HepG2 (cell line): ENCODE data around the gene RNPEPL1. TPM values are rescaled to one million over a fixed set of nuclear protein-coding genes. Genes with fewer than 3 reads are reported as not detected.
A peak's percentile ranks its signal among the peaks of the same experiment; 100 is the strongest.

Source experiments
- AHR ChIP-seq: IDR thresholded peaks from 2 replicates; pipeline ENCODE4 v1.6.1; 2018; ENCODE audit warnings: missing genetic modification reagents, missing compliant biosample characterization
- ARNT ChIP-seq: fragments of 450-650 bp; IDR thresholded peaks from 2 replicates; pipeline ENCODE4 v1.6.1; 2017
- HNRNPLL ChIP-seq: fragments of 200-400 bp; formaldehyde crosslinking; IDR thresholded peaks from 2 replicates; pipeline ENCODE4 v1.6.1; 2017; ENCODE audit warnings: mild to moderate bottlenecking, low read depth, low read length; ENCODE audit not compliant: poor library complexity, severe bottlenecking
- HOXA9 ChIP-seq: sonication (generic); formaldehyde crosslinking; IDR thresholded peaks from 2 replicates; pipeline ENCODE4 v1.8.1; 2022; ENCODE audit warnings: missing genetic modification reagents, mild to moderate bottlenecking, moderate library complexity, borderline replicate concordance
- MIXL1 ChIP-seq: IDR thresholded peaks from 2 replicates; pipeline ENCODE4 v1.6.1; 2016
- NAIF1 ChIP-seq: sonication (generic); formaldehyde crosslinking; IDR thresholded peaks from 2 replicates; pipeline ENCODE4 v1.5.0; 2020; ENCODE audit warnings: mild to moderate bottlenecking, missing genetic modification reagents, borderline replicate concordance
- POLR2G ChIP-seq: fragments of 200-400 bp; formaldehyde crosslinking; IDR thresholded peaks from 2 replicates; pipeline ENCODE4 v1.6.1; 2018; ENCODE audit warnings: mild to moderate bottlenecking, low read depth, low read length, moderate library complexity
- SAFB2 ChIP-seq: sonication (generic); formaldehyde crosslinking; IDR thresholded peaks from 2 replicates; pipeline ENCODE4 v1.5.1; 2020; ENCODE audit warnings: missing genetic modification reagents, low read depth, mild to moderate bottlenecking, borderline replicate concordance
- ZNF329 ChIP-seq: sonication (generic); formaldehyde crosslinking; IDR thresholded peaks from 2 replicates; pipeline ENCODE4 v1.9.0; 2021; ENCODE audit warnings: low read depth, mild to moderate bottlenecking, missing genetic modification reagents
- ZNF343 ChIP-seq: sonication (generic); formaldehyde crosslinking; IDR thresholded peaks from 2 replicates; pipeline ENCODE4 v1.4.0; 2020; ENCODE audit warnings: mild to moderate bottlenecking, missing genetic modification reagents
- ZNF354B ChIP-seq: sonication (generic); formaldehyde crosslinking; IDR thresholded peaks from 2 replicates; pipeline ENCODE4 v1.8.0; 2022; ENCODE audit warnings: mild to moderate bottlenecking, missing genetic modification reagents
- ZNF550 ChIP-seq: sonication (generic); formaldehyde crosslinking; IDR thresholded peaks from 2 replicates; pipeline ENCODE4 v1.4.0; 2020; ENCODE audit warnings: mild to moderate bottlenecking, missing genetic modification reagents, borderline replicate concordance
- ZNF577 ChIP-seq: sonication (generic); formaldehyde crosslinking; IDR thresholded peaks from 2 replicates; pipeline ENCODE4 v1.4.0; 2020; ENCODE audit warnings: mild to moderate bottlenecking, low read depth, missing genetic modification reagents, borderline replicate concordance
- ZNF83 ChIP-seq: sonication (generic); formaldehyde crosslinking; IDR thresholded peaks from 2 replicates; pipeline ENCODE4 v1.4.0; 2020; ENCODE audit warnings: missing genetic modification reagents, mild to moderate bottlenecking, borderline replicate concordance
- ZNF839 ChIP-seq: sonication (generic); formaldehyde crosslinking; IDR thresholded peaks from 2 replicates; pipeline ENCODE4 v1.4.0; 2020; ENCODE audit warnings: missing genetic modification reagents, mild to moderate bottlenecking, borderline replicate concordance
- polyA plus RNA-seq, 8 experiments: library from polyadenylated mRNA; depleted of rRNA in 3 of 8; stranded (reverse) in 7 of 8; unstranded in 1 of 8; fragments of >200 nt; fragmentation: Illumina TruSeq in 4 of 8; extraction: Trizol in 4 of 8; gene quantifications; 2 replicates each; pipeline versions ENCODE4 v1.2.1 to v1.2.3, GENCODE V29; 2011 to 2016; ENCODE audit warnings: low read depth in 4 of 8, missing spikeins in 1 of 8, mixed read lengths in 1 of 8; ENCODE audit not compliant: insufficient read depth in 1 of 8
- total RNA-seq, 5 experiments: library from RNA; depleted of rRNA; stranded (reverse); fragments of >200 nt; fragmentation: Illumina TruSeq; extraction: Trizol; gene quantifications; 2 replicates each; pipeline ENCODE4 v1.2.3, GENCODE V29; 2016; ENCODE audit warnings: low read depth in 1 of 5
- TF ChIP-seq, protein P1 (sequence below): IDR thresholded peaks from 2 replicates; pipeline ENCODE4 v1.6.1; 2016; ENCODE audit warnings: low read depth
- TF ChIP-seq, protein P2 (sequence below): sonication (generic); formaldehyde crosslinking; IDR thresholded peaks from 2 replicates; pipeline ENCODE4 v1.8.0; 2022; ENCODE audit warnings: mild to moderate bottlenecking, missing genetic modification reagents, borderline replicate concordance
- TF ChIP-seq, protein P3 (sequence below): sonication (generic); formaldehyde crosslinking; IDR thresholded peaks from 2 replicates; pipeline ENCODE4 v1.5.0; 2020; ENCODE audit warnings: mild to moderate bottlenecking, missing genetic modification reagents, borderline replicate concordance
- TF ChIP-seq, protein P4 (sequence below): IDR thresholded peaks from 2 replicates; pipeline ENCODE4 v1.6.1; 2016

RNPEPL1 gene
- total and polyA plus RNA-seq, 2 of the 13 experiments (the other 11 are each of a cell fraction or from before 2014, with no cell fraction given), result 13.0 to 18.0 TPM

DNA sequence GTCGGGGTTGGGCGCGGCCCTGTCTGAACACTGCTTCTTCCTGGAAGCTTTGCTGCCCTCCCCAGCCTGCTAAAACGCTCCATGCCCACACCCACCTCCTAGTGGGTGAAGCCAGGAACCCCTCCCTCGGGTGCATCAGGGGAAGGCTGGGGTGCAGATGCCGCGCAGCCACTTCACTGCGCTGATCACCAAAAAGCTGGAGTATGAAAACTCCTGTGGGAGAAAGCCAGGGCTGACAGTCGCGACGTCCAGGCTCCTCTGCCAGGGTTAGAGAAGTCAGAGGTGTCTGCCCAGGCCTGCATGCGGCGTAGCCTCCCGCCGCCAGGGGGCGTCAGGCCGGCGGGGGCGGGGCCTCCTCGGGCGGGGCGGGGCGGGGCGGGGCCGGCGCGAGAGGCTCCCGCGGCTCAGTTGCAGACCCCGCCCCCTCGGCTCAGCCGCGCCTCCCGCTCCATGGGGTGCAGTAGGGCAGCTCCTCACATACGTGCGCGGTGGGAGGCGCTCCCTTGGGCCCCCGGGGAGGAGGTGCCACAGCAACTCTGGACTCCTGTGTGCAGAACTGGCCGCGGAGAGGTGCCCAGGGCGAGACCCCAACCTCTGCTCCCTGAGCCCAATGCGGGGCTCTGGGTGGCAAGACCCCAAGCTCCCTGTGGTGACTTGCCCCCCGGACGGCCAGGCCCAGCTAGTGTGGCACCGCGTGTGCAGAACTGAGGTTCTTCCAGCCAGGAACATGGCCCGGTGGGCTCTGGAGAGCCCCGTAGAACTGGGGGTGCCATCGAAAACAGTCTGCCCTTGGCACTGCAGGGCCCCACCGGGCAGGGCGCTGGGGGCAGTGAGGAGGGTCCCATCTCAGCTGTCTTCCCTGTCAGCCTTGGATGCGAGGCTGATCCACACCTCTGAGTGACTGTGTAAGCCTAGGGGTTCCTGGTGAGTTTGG lies 1.8 kb upstream of the RNPEPL1 start (continued):
- TF ChIP-seq, protein P1, sequence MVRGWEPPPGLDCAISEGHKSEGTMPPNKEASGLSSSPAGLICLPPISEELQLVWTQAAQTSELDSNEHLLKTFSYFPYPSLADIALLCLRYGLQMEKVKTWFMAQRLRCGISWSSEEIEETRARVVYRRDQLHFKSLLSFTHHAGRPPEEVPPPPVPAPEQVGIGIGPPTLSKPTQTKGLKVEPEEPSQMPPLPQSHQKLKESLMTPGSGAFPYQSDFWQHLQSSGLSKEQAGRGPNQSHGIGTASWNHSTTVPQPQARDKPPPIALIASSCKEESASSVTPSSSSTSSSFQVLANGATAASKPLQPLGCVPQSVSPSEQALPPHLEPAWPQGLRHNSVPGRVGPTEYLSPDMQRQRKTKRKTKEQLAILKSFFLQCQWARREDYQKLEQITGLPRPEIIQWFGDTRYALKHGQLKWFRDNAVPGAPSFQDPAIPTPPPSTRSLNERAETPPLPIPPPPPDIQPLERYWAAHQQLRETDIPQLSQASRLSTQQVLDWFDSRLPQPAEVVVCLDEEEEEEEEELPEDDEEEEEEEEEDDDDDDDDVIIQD, result peak; percentile 51; the same call in 1 of the 2 replicates
- TF ChIP-seq ZNF354B (CRISPR knock-in tag) (no peak), ZNF577 (CRISPR knock-in tag) (no peak), POLR2G (peak; percentile 74), SAFB2 (CRISPR knock-in tag) (no peak; the same call in 1 of the 2 replicates), AHR (CRISPR knock-in tag) (peak; percentile 4), ZNF343 (peak; percentile 7; the same call in 1 of the 2 replicates), ZNF839 (CRISPR knock-in tag) (no peak), ZNF550 (CRISPR knock-in tag) (no peak), ZNF329 (no peak; the same call in 1 of the 2 replicates), MIXL1 (no peak), HOXA9 (CRISPR knock-in tag) (peak; percentile 49; the same call in 1 of the 2 replicates), HNRNPLL (peak; percentile 57), ZNF83 (CRISPR knock-in tag) (no peak), ARNT (no peak), NAIF1 (CRISPR knock-in tag) (no peak)
- TF ChIP-seq, protein P2, sequence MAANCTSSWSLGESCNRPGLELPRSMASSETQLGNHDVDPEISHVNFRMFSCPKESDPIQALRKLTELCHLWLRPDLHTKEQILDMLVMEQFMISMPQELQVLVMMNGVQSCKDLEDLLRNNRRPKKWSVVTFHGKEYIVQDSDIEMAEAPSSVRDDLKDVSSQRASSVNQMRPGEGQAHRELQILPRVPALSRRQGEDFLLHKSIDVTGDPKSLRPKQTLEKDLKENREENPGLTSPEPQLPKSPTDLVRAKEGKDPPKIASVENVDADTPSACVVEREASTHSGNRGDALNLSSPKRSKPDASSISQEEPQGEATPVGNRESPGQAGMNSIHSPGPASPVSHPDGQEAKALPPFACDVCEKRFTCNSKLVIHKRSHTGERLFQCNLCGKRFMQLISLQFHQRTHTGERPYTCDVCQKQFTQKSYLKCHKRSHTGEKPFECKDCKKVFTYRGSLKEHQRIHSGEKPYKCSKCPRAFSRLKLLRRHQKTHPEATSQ (CRISPR knock-in tag), result no peak
- TF ChIP-seq, protein P3, sequence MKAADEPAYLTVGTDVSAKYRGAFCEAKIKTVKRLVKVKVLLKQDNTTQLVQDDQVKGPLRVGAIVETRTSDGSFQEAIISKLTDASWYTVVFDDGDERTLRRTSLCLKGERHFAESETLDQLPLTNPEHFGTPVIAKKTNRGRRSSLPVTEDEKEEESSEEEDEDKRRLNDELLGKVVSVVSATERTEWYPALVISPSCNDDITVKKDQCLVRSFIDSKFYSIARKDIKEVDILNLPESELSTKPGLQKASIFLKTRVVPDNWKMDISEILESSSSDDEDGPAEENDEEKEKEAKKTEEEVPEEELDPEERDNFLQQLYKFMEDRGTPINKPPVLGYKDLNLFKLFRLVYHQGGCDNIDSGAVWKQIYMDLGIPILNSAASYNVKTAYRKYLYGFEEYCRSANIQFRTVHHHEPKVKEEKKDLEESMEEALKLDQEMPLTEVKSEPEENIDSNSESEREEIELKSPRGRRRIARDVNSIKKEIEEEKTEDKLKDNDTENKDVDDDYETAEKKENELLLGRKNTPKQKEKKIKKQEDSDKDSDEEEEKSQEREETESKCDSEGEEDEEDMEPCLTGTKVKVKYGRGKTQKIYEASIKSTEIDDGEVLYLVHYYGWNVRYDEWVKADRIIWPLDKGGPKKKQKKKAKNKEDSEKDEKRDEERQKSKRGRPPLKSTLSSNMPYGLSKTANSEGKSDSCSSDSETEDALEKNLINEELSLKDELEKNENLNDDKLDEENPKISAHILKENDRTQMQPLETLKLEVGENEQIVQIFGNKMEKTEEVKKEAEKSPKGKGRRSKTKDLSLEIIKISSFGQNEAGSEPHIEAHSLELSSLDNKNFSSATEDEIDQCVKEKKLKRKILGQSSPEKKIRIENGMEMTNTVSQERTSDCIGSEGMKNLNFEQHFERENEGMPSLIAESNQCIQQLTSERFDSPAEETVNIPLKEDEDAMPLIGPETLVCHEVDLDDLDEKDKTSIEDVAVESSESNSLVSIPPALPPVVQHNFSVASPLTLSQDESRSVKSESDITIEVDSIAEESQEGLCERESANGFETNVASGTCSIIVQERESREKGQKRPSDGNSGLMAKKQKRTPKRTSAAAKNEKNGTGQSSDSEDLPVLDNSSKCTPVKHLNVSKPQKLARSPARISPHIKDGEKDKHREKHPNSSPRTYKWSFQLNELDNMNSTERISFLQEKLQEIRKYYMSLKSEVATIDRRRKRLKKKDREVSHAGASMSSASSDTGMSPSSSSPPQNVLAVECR (CRISPR knock-in tag), result peak; percentile 76
- TF ChIP-seq, protein P4, sequence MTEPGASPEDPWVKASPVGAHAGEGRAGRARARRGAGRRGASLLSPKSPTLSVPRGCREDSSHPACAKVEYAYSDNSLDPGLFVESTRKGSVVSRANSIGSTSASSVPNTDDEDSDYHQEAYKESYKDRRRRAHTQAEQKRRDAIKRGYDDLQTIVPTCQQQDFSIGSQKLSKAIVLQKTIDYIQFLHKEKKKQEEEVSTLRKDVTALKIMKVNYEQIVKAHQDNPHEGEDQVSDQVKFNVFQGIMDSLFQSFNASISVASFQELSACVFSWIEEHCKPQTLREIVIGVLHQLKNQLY, result 0 out of 2 replicates have a peak, but pooled peaks have one; percentile 11
